GM19043 (cell line): ENCODE results near the gene TMEM185A.
"Not testable (repeated sequence)": the region's sequence is repeated elsewhere in the genome, so short reads cannot be mapped to it uniquely, and the experiment has no call there.

Experiments used
- ATAC-seq: cut with Tn5 transposase; IDR thresholded peaks from one replicate; pipeline ENCODE4 v1.9.1; 2021; ENCODE audit warnings: low read depth; ENCODE audit not compliant: unreplicated experiment

Gene TMEM185A

DNA sequence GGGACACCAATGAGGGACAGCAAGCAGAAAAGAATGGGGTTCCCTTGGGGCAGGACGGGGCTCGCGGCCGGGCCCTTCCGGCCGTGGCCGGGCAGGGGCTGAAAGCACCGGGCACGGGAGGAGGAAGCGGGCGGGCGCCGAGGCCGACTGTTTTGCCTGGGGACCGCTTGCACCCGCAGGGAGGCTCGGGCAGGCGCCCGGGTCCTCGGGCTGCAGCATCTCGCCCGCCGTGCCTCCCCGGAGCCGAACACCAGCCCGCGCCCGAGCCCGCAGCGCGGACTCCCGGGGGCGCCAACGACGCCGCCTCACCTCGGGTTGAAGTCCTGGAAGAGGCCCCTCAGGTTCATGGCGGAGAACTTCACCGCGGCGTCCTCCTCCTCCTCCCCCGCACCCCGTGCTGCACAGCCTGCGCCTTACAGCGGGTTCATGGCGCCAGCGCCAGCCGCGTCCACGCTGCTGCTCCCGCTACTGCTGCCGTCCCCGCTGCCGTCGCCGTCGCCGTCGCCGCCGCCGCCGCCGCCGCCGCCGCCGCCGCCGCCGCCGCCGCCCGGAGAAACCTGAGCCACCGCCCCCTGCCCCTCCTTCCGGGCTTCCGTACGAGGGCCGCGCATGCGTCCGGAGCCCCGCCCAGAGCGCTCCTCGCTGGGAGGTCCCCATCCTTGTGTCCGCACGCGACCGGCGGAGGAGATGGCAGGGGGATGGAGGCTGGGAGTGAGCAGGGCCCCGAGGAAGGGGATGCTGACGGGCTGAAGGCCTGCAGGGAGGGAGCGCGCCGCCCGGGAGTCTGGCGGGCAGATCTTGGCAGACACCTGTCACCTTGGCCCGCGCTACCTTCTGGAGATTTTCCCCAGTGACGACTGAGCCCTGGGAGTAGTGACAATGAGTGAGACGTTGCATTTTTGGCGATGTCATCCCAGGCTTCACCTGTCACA, at the start of gene TMEM185A:
TMEM185A (minus strand) TSS at position 559 of the 932 bp plus-strand sequence; CDS start at position 347, 212 bp downstream.
- ATAC-seq, result peak; percentile 85

DNA sequence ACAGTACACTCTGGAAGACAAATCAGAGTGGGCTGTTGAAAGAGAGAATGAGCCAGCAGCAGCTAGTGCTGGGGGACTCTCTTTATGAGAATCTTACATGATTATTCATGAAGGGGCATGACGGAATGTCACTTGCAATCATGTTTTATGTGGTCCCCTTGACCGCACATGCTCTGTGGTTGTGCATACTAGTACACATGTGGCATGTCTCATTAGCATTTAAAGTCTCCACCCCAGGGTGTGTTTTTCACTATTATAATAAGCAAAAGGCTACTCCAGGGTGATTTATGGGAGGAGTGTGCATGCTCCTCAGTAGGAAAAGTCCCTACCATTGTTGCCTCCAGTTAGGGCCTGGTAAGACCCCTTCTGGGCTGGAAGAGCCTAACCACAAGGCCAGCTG, 49.6 kb upstream of the TMEM185A start:
- no peak for ATAC-seq

GRCh38 chrX:149679164-149679678, 47.6 kb upstream of the TMEM185A start:
- ATAC-seq, result not testable (repeated sequence)

- not testable (repeated sequence) for ATAC-seq
These were observed 44.0 kb upstream of the TMEM185A start for GRCh38 chrX:149675554-149675953.

DNA sequence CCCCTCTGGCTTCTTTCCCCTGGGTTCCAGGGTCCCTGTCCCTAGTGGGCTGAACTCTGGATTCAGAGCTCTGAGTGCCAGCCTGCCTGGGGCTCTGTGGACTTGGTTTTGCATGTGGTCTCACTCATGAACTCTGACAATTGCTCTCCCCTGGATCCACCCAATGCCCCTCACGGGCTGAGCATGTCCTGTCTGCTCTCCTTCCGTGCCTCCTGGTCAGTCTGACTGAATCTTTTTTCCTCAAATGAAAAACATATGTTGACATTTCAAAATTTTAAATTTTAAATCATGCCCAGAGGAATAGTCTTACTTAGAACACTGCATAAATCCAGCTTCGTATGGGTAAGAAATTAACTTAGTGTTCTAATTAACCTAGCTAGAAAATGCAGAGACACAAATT, 43.5 kb upstream of the TMEM185A start:
- not testable (repeated sequence) for ATAC-seq

GRCh38 chrX:149660613-149661012, 29.0 kb upstream of the TMEM185A start:
- not testable (repeated sequence) for ATAC-seq

DNA sequence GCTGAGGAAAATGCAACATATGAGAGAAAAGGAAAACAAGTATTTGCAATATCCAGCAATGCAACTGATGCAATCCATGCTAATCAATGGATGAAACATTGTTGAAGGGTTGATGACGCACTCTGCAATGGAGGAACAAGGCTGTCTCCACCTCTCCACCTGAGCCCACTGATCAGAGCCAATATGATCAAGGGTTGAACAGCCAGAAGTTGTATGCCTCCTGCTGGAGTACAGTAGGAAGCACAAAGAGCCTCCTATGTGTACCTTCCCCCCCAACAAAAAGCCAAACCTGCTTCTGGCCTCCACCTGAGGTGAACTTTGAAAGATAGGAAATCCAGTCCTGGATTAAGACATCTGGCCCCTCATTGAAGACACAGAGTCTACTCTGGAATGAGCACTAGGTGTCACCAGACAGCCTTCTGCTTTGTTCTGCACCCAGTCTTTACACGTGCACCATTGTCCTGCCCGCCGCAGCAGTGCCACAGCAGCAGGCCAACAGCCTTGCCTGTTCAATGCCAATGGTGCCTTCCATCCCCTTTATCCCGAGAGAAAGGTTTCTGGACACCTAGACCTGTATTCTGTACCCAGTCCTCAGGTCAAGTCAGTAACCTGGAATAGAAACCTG, 24.8 kb upstream of the TMEM185A start:
- ATAC-seq, result not testable (repeated sequence)

GRCh38 chrX:149652232-149652981, 20.8 kb upstream of the TMEM185A start:
- ATAC-seq, result no peak

DNA sequence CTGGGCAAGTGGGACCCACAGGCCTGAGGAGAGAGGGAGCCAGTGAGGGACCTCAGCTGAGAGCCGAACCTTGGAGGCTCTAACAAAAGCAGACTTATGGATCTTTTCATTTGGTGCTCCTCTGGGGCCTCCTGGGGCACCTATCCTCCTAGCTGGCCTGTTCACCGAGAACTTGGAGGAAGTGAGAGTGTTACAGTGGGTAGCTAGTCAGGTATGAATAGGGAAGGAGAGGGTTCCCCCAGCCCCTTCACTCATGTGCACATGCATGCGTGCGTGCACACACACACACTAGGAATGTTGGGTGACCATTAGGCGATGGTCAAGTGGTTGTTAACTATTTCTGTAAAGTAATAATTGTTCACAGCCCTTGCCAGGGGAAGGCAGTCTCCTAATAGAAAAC, 18.6 kb upstream of the TMEM185A start:
- ATAC-seq, result peak; percentile 74

DNA sequence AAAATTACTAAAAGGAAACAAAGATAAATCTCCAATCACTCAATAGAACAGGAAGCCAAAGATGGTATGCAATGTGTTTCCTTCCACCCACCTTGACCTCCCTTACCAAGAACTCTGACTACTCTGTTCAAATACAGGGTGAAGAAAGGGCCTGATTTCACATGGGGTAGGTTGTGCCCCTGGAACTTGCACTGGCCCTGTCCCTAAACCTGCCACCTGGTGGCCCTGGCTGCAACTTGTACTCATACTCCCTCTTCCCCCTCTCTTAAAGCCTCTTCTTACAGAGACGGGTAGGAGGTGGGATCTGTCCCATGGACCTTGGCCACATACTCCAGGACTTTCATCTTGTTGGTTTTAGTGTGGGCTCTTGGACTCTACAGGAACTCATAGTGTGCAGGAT, 17.3 kb upstream of the TMEM185A start:
- no peak for ATAC-seq

DNA sequence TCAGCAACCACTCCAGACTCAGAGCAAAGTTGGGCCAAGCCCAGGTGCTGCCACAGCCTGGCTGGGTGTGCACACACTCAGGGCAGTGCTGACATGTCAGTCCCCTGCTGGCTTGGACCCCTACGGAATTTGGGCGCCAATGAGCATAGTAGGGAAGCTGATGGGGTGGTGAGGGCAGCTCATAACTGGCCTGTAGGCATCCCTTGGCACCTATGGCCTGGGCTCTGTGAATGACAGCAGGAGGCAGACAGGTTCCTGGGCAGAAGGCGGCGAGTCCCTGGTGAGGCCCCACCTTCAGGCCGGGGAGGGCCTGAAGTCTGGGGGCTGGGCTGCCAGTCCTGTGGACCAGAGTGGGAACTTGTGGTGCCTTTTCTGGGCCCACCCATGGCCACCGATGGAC, 15.9 kb upstream of the TMEM185A start:
- ATAC-seq, result no peak

DNA sequence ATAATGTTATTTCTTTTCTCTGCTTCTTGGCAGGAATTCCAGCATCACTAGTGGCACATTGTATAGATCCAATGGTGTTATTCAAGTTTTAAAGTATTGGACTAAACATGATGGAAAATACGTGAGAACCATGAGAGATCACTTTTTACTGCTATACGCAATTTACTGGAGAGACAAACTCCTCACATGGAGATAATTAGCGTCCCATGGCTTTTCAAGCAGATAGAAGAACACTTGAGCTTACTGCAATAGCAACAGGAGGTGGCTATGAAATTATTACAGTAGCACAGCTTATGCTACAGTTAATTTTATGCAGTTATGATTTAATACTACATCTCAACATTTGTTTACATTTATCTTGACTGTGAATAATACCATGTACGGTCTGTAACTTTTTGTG, 11.9 kb upstream of the TMEM185A start:
- ATAC-seq, result no peak

GRCh38 chrX:149641835-149642234, 10.2 kb upstream of the TMEM185A start:
- no peak for ATAC-seq

GRCh38 chrX:149641432-149641831, 9.8 kb upstream of the TMEM185A start:
- ATAC-seq, result no peak

- ATAC-seq, result no peak
These were observed 8.0 kb upstream of the TMEM185A start for GRCh38 chrX:149639568-149639967.

GRCh38 chrX:149638860-149639259, 7.3 kb upstream of the TMEM185A start:
- ATAC-seq, result no peak

GRCh38 chrX:149633511-149633910, 1.9 kb upstream of the TMEM185A start:
- ATAC-seq, result no peak

GRCh38 chrX:149630681-149631233, 835 bp downstream of the TMEM185A start:
- no peak for ATAC-seq

DNA sequence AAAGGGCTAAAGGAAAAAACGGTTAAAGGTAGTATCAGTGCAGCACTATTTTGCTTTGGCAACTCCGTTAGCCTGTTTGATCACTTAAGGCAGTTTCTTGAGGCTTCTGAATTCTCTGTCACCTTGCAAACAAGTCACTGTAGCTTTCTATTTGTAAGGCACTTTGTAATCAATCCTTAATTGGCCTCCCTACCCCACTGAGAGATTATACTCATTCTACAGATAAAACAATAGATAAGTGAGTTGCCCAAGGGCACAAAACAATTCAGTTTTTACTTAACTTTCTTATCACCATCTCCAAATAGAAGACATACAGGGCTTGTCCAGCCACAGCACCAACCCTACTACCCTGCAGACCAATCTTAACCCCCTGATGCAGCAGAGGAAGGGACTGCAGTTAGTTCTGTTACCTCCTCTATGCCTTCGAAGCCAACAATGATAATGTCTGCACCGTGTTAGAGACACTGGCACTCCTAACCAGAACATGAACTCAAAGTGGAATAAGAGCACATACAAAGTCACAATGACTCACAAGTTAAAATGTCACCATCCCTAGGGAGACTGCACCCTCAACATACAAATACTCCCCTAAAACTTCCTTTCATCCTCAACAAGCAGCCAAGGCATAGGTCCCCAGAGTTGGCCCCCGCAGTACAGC, 1.7 kb downstream of the TMEM185A start:
- ATAC-seq, result no peak

DNA sequence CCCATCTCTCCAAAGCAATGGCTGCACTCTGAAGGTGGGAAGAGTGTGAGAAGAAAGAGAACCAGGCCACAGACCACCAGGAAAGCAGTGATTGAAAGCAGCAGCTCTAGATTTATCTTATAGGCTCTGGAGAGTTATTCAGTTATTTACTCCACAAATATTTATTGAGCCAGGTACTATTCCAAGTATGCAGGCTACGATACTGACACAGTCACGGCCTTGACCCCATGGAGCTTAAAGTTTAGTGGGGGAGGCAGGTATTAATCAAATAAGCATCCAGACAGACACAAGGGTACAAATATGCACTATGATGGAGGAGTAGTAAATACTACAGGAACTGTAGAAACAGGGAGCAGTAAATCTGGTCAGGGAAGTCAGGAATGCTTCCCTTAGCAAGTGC, 2.8 kb downstream of the TMEM185A start:
- no peak for ATAC-seq
